CD4-positive, alpha-beta T cell treated with Interleukin-1 beta for 1 hour (primary cell): ENCODE measurements around the gene PSRC1.

Experiments used
- DNase-seq, 2 donors: peaks; one replicate each; pipeline ENCODE4 v3.0.0-alpha.2; 2020 to 2022

Gene PSRC1

GRCh38 chr1:109271458-109271857, 11.5 kb downstream of the PSRC1 start:
- no peak for DNase-seq

GRCh38 chr1:109270623-109271317, 12.2 kb downstream of the PSRC1 start:
- DNase-seq = no peak

- no peak for DNase-seq
Observed at GRCh38 chr1:109269981-109270622, 12.8 kb downstream of the PSRC1 start.

- DNase-seq = no peak
Observed at GRCh38 chr1:109269212-109269980, 13.5 kb downstream of the PSRC1 start.

- no peak for DNase-seq
Observed at GRCh38 chr1:109268431-109269211, 14.3 kb downstream of the PSRC1 start.

GRCh38 chr1:109267743-109268300, 15.1 kb downstream of the PSRC1 start:
- no peak for DNase-seq

- DNase-seq = no peak
Observed at GRCh38 chr1:109266965-109267364, 16.0 kb downstream of the PSRC1 start.

GRCh38 chr1:109265741-109266330, 17.1 kb downstream of the PSRC1 start:
- no peak for DNase-seq

GRCh38 chr1:109265016-109265415, 17.9 kb downstream of the PSRC1 start:
- no peak for DNase-seq

GRCh38 chr1:109264379-109264755, 18.6 kb downstream of the PSRC1 start:
- DNase-seq = no peak

- DNase-seq = peak; percentile 70 to 74
Observed at GRCh38 chr1:109263597-109264378, 19.2 kb downstream of the PSRC1 start.

GRCh38 chr1:109263234-109263596, 19.7 kb downstream of the PSRC1 start:
- no peak for DNase-seq

- no peak for DNase-seq
Observed at GRCh38 chr1:109262231-109263055, 20.5 kb downstream of the PSRC1 start.

- DNase-seq = no peak
Observed at GRCh38 chr1:109261578-109261977, 21.4 kb downstream of the PSRC1 start.

GRCh38 chr1:109261006-109261405, 21.9 kb downstream of the PSRC1 start:
- no peak for DNase-seq

- no peak for DNase-seq
Observed at GRCh38 chr1:109259674-109260557, 23.0 kb downstream of the PSRC1 start.

GRCh38 chr1:109258481-109259466, 24.2 kb downstream of the PSRC1 start:
- DNase-seq = no peak

- DNase-seq = no peak
Observed at GRCh38 chr1:109257682-109258421, 25.1 kb downstream of the PSRC1 start.
